GM21423 (cell line): ENCODE measurements around the gene NPR1.
"Not testable (repeated sequence)": the region's sequence is repeated elsewhere in the genome, so short reads cannot be mapped to it uniquely, and the experiment has no call there.

ENCODE experiments used
- ATAC-seq: cut with Tn5 transposase; IDR thresholded peaks from one replicate; pipeline ENCODE4 v1.9.1; 2021; ENCODE audit warnings: mild to moderate bottlenecking, moderate library complexity; ENCODE audit not compliant: unreplicated experiment

The NPR1 gene

GRCh38 chr1:153649137-153649862, 29.2 kb upstream of the NPR1 start:
- no peak for ATAC-seq

- no peak for ATAC-seq
Observed at GRCh38 chr1:153649863-153650235, 28.6 kb upstream of the NPR1 start.

- ATAC-seq = no peak
Observed at GRCh38 chr1:153651771-153652170, 26.7 kb upstream of the NPR1 start.

GRCh38 chr1:153652805-153653500, 25.5 kb upstream of the NPR1 start:
- no peak for ATAC-seq

- ATAC-seq = no peak
Observed at GRCh38 chr1:153655333-153655732, 23.2 kb upstream of the NPR1 start.

GRCh38 chr1:153658400-153659174, 19.9 kb upstream of the NPR1 start, which contains the start of gene SNAPIN:
TSS of gene SNAPIN (plus strand) at chr1:153658703. CDS start at chr1:153658744, 41 bp downstream.
- peak; percentile 92 for ATAC-seq

- no peak for ATAC-seq
Observed at GRCh38 chr1:153659175-153659534, 19.3 kb upstream of the NPR1 start.

GRCh38 chr1:153659656-153660055, 18.8 kb upstream of the NPR1 start:
- ATAC-seq = no peak

GRCh38 chr1:153661111-153661708, 17.3 kb upstream of the NPR1 start:
- ATAC-seq = no peak

- ATAC-seq = no peak
Observed at GRCh38 chr1:153662269-153662668, 16.2 kb upstream of the NPR1 start.

- no peak for ATAC-seq
Observed at GRCh38 chr1:153663211-153663610, 15.3 kb upstream of the NPR1 start.

- ATAC-seq = no peak
Observed at GRCh38 chr1:153667439-153667838, 11.0 kb upstream of the NPR1 start.

GRCh38 chr1:153668672-153669071, 9.8 kb upstream of the NPR1 start:
- not testable (repeated sequence) for ATAC-seq

- no peak for ATAC-seq
Observed at GRCh38 chr1:153669606-153670005, 8.9 kb upstream of the NPR1 start.

- ATAC-seq = no peak
Observed at GRCh38 chr1:153670257-153670858, 8.1 kb upstream of the NPR1 start.

GRCh38 chr1:153670859-153671627, 7.4 kb upstream of the NPR1 start, which contains the start of gene ILF2:
TSS of gene ILF2 (minus strand) at chr1:153670993. CDS start at chr1:153670922, 71 bp downstream.
- peak; percentile 93 for ATAC-seq

- peak; percentile 13 for ATAC-seq
Observed at GRCh38 chr1:153671628-153672353, 6.7 kb upstream of the NPR1 start.

- ATAC-seq = no peak
Observed at GRCh38 chr1:153673511-153673910, 5.0 kb upstream of the NPR1 start.
